Breast epithelium (tissue), 4 donors: ENCODE measurements around the gene PIK3C2G. TPM values are rescaled to one million over a fixed set of nuclear protein-coding genes. Genes with fewer than 3 reads are reported as not detected.

Experiments
- DNase-seq, 2 donors: peaks; one replicate each; pipeline ENCODE4 v3.0.0-alpha.2; 2019; ENCODE audit warnings: low spot score in 2 of 2
- H3K27ac ChIP-seq, 2 donors: fragments of 200-600 bp; sonication (generic) in 1 of 2; one replicate each; pipeline ENCODE4 v1.5.1; 2016 to 2019; ENCODE audit warnings: mild to moderate bottlenecking in 1 of 2
- H3K27me3 ChIP-seq, 2 donors: fragments of 200-600 bp; sonication (generic) in 1 of 2; one replicate each; pipeline versions ENCODE4 v1.5.1 to v1.6.0; 2017 to 2019; ENCODE audit warnings: control low read depth in 1 of 2, mild to moderate bottlenecking in 1 of 2
- H3K36me3 ChIP-seq: fragments of 200-600 bp; one replicate; pipeline ENCODE4 v1.5.1; 2019
- H3K4me1 ChIP-seq, 2 donors: fragments of 200-600 bp; sonication (generic); one replicate each; pipeline ENCODE4 v1.5.1; 2016 to 2019; ENCODE audit warnings: control low read depth in 1 of 2
- H3K4me3 ChIP-seq, 3 donors: fragments of 200-600 bp; sonication (generic); 1 replicate in 2 of 3; 2 replicates in 1 of 3; pipeline ENCODE4 v1.5.1; 2016 to 2019; ENCODE audit warnings: mild to moderate bottlenecking in 3 of 3, moderate library complexity in 2 of 3
- H3K9me3 ChIP-seq, 2 donors: fragments of 200-600 bp; sonication (generic) in 1 of 2; one replicate each; pipeline ENCODE4 v1.5.1; 2016 to 2019; ENCODE audit warnings: control low read depth in 1 of 2
- POLR2A ChIP-seq: fragments of 450-650 bp; IDR thresholded peaks from one replicate; pipeline ENCODE4 v1.6.1; 2016; ENCODE audit warnings: antibody characterized with exemption, mild to moderate bottlenecking, moderate library complexity
- POLR2AphosphoS5 ChIP-seq, 3 donors: sonication (generic); formaldehyde crosslinking; IDR thresholded peaks; one replicate each; pipeline ENCODE4 v1.6.1; 2017; ENCODE audit warnings: antibody characterized with exemption in 3 of 3
- intact Hi-C: fragments of 100-400 bp; cut with DNase I; formaldehyde crosslinking; loops from one replicate; pipeline ENCODE4 v1.15.1; 2023; ENCODE audit warnings: low total_unique reads
- total RNA-seq, 3 donors: library from RNA; depleted of rRNA; stranded (reverse); fragments of >200 nt; gene quantifications; one replicate each; pipeline ENCODE4 v1.1.0, GENCODE V29; 2016
- TF ChIP-seq, protein P1 (sequence below), 3 donors: fragments of 450-650 bp; IDR thresholded peaks; one replicate each; pipeline ENCODE4 v1.5.1; 2016 to 2017; ENCODE audit warnings: antibody characterized with exemption in 3 of 3, mild to moderate bottlenecking in 3 of 3, moderate library complexity in 3 of 3

The PIK3C2G gene
- total RNA-seq, 3 donors from 2014 or later = 0.16 to 164 (median 35.1) TPM

DNA sequence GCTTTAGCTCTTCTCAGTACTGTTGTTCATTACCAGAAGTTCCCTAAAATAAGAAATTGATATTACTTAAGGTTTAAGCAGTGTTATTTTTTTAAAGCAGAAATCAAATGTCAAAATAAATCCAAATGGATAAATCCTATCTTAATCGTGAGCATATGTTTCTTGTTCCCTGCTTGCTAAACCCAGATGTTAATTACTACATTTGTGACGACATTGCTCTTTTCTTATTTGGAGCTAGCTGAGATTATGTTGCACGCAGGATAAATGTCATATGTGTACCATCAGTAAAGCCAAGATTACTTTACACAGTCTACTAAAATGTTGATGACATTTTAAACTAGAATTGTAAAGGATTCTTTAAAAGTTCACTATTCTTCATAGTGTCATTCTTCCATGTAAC, 319.0 kb downstream of the PIK3C2G start:
- Histone ChIP-seq H3K27me3 (no peaks in the 10 kb centered on the region), H3K27ac (no peak overlapping the region), H3K4me3 (no peak overlapping the region), H3K4me1 (no peaks in the 10 kb centered on the region), H3K9me3 (peaks cover 9 to 11% of the 10 kb centered on the region in 2 donors), H3K36me3 (no peaks in the 10 kb centered on the region)
- TF ChIP-seq POLR2AphosphoS5 (IDR thresholded peaks at IDR 0.05) (no peak), POLR2A (no peak)
- TF ChIP-seq, protein P1, sequence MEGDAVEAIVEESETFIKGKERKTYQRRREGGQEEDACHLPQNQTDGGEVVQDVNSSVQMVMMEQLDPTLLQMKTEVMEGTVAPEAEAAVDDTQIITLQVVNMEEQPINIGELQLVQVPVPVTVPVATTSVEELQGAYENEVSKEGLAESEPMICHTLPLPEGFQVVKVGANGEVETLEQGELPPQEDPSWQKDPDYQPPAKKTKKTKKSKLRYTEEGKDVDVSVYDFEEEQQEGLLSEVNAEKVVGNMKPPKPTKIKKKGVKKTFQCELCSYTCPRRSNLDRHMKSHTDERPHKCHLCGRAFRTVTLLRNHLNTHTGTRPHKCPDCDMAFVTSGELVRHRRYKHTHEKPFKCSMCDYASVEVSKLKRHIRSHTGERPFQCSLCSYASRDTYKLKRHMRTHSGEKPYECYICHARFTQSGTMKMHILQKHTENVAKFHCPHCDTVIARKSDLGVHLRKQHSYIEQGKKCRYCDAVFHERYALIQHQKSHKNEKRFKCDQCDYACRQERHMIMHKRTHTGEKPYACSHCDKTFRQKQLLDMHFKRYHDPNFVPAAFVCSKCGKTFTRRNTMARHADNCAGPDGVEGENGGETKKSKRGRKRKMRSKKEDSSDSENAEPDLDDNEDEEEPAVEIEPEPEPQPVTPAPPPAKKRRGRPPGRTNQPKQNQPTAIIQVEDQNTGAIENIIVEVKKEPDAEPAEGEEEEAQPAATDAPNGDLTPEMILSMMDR (IDR thresholded peaks at IDR 0.05) = no peak
- no peak for DNase-seq
- intact Hi-C loops = no loop called here

DNA sequence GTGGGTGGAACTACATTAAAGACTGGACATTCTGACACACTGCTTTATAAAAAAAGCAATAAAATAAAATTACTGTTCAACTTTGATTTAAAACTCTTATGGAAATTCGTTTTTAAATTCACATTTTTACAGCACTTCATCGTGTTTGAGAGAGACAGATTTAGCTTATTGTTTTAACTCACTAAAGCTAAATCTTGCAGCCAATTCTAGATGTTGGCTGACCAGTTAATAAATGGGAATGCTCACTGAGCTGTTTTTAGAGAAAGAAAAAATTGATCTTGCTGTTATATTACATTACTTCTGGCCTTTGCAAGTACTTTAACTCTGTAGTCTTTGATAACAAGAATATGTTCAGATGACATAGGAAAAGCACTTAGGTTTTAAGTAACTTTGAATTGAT, 319.4 kb downstream of the PIK3C2G start:
- H3K4me1 ChIP-seq = no peaks in the 10 kb centered on the region
- no peak for DNase-seq
- no peaks in the 10 kb centered on the region for H3K36me3 ChIP-seq
- peaks cover 9 to 11% of the 10 kb centered on the region in 2 donors for H3K9me3 ChIP-seq
- TF ChIP-seq POLR2AphosphoS5 (IDR thresholded peaks at IDR 0.05) (no peak), POLR2A (no peak)
- TF ChIP-seq, protein P1 (IDR thresholded peaks at IDR 0.05) = no peak
- H3K27me3 ChIP-seq = no peaks in the 10 kb centered on the region
- intact Hi-C loops = no loop called here
- no peak overlapping the region for H3K4me3 ChIP-seq
- H3K27ac ChIP-seq = no peak overlapping the region

DNA sequence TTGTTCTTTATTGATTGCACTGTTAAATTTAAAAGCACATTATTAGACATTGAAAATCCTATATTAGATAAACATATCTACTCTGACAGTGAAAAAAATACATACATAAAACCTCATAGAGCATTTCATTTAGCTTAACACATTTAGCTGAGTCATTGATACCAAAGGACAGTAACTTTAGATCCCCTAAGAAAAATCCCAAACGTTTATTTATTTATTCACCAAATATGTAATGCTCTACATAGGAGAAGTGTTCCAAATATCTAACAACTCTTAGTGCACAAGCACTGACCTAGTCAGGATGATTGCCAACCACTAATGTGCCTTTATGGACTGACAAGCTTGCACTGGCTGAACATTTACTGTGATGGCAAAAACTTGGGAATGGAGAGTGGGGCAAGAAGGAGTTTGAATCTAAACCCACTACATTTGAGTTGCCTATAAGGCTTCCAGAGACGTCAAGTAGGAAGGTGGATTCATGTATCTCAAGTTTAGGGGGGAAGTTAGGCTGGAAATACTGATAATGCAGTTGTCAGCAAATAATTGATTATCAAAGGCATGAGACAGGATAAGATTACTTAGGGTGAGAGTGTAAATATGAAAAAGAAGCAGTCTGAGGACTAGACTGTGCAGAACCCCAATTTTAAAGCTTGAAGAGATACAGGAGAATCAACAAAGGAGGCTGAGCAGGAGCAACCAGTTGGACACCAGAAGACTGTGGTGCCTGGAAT, 320.1 kb downstream of the PIK3C2G start:
- intact Hi-C loops = no loop called here
- no peaks in the 10 kb centered on the region for H3K4me1 ChIP-seq
- H3K27me3 ChIP-seq = no peaks in the 10 kb centered on the region
- no peak overlapping the region for H3K4me3 ChIP-seq
- TF ChIP-seq POLR2A = no peak
- TF ChIP-seq, protein P1 (IDR thresholded peaks at IDR 0.05) = no peak
- TF ChIP-seq POLR2AphosphoS5 (IDR thresholded peaks at IDR 0.05) = no peak
- no peak overlapping the region for H3K27ac ChIP-seq
- no peaks in the 10 kb centered on the region for H3K36me3 ChIP-seq
- no peak for DNase-seq
- H3K9me3 ChIP-seq = peaks cover 9 to 11% of the 10 kb centered on the region in 2 donors

DNA sequence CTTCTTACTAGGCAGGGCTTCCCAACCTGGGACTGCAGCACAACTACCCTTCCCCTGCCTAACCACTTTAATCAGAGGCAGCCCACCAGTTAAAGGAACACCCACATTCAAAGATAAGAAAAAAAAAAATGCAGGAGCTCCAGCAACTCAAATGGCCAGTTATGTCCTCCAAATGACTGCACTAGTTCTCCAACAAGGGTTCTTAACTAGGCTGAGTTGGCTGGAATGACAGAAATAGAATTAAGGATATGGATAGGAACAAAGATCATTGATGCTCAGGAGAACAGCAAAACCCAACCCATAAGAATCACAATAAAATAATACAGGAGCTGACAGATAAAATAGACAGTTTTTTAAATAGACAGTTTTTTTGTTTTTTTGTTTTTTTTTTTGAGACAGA, 322.3 kb downstream of the PIK3C2G start:
- Histone ChIP-seq H3K4me3 (no peak overlapping the region), H3K27me3 (no peaks in the 10 kb centered on the region), H3K9me3 (peaks cover 15 to 17% of the 10 kb centered on the region in 2 donors), H3K4me1 (no peaks in the 10 kb centered on the region), H3K27ac (no peak overlapping the region), H3K36me3 (no peaks in the 10 kb centered on the region)
- intact Hi-C loops = no loop called here
- TF ChIP-seq POLR2A (no peak), POLR2AphosphoS5 (IDR thresholded peaks at IDR 0.05) (no peak)
- TF ChIP-seq, protein P1 (IDR thresholded peaks at IDR 0.05) = no peak
- DNase-seq = no peak

DNA sequence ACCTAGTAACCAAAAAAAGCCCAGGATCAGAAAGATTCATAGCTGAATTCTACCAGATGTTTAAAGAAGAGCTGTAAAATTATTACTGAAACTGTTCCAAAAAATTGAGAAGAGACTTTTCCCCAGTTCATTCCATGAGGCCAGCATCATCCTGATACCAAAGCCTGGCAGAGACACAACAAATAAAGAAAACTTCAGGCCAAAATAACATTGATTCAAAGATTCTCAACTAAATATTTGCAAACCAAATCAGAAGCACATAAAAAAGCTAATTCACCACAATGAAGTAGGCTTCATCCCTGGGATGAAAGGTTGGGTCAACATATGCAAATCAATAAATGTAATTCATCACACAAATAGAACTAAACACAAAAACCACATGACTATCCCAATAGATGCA, 325.3 kb downstream of the PIK3C2G start:
- no peak for DNase-seq
- H3K27ac ChIP-seq = no peak overlapping the region
- TF ChIP-seq, protein P1 (IDR thresholded peaks at IDR 0.05) = no peak
- TF ChIP-seq POLR2AphosphoS5 (IDR thresholded peaks at IDR 0.05) (no peak), POLR2A (no peak)
- H3K4me3 ChIP-seq = no peak overlapping the region
- H3K9me3 ChIP-seq = peaks cover 15 to 17% of the 10 kb centered on the region in 2 donors
- no peaks in the 10 kb centered on the region for H3K36me3 ChIP-seq
- intact Hi-C loops = no loop called here
- no peaks in the 10 kb centered on the region for H3K4me1 ChIP-seq
- no peaks in the 10 kb centered on the region for H3K27me3 ChIP-seq
